GM21423 (cell line): ENCODE data around the gene UQCR10.
"Not testable (repeated sequence)": the region's sequence is repeated elsewhere in the genome, so short reads cannot be mapped to it uniquely, and the experiment has no call there.

ENCODE experiments used
- ATAC-seq: cut with Tn5 transposase; IDR thresholded peaks from one replicate; pipeline ENCODE4 v1.9.1; 2021; ENCODE audit warnings: mild to moderate bottlenecking, moderate library complexity; ENCODE audit not compliant: unreplicated experiment

The UQCR10 gene

GRCh38 chr22:29735416-29735815 lies 31.8 kb upstream of the UQCR10 start:
- no peak for ATAC-seq

GRCh38 chr22:29737251-29738117 lies 29.7 kb upstream of the UQCR10 start:
- ATAC-seq: no peak

- no peak for ATAC-seq
These were observed 28.9 kb upstream of the UQCR10 start for GRCh38 chr22:29738118-29738815.

- ATAC-seq: no peak
These were observed 27.8 kb upstream of the UQCR10 start for GRCh38 chr22:29739346-29739875.

GRCh38 chr22:29740216-29740615 lies 27.0 kb upstream of the UQCR10 start:
- no peak for ATAC-seq

- no peak for ATAC-seq
These were observed 25.2 kb upstream of the UQCR10 start for GRCh38 chr22:29741926-29742325.

GRCh38 chr22:29742326-29742725 lies 24.8 kb upstream of the UQCR10 start:
- ATAC-seq: no peak

- no peak for ATAC-seq
These were observed 22.3 kb upstream of the UQCR10 start for GRCh38 chr22:29744902-29745301.

GRCh38 chr22:29747832-29748231 lies 19.3 kb upstream of the UQCR10 start:
- ATAC-seq: no peak

GRCh38 chr22:29748248-29748893 lies 18.8 kb upstream of the UQCR10 start:
- ATAC-seq: no peak

GRCh38 chr22:29750029-29750428 lies 17.1 kb upstream of the UQCR10 start:
- no peak for ATAC-seq

GRCh38 chr22:29750559-29751538 lies 16.3 kb upstream of the UQCR10 start:
- no peak for ATAC-seq

- ATAC-seq: no peak
These were observed 15.5 kb upstream of the UQCR10 start for GRCh38 chr22:29751669-29752068.

GRCh38 chr22:29753808-29754657 lies 13.1 kb upstream of the UQCR10 start:
- ATAC-seq: no peak

GRCh38 chr22:29754658-29755395 lies 12.3 kb upstream of the UQCR10 start:
- not testable (repeated sequence) for ATAC-seq

- ATAC-seq: no peak
These were observed 11.3 kb upstream of the UQCR10 start for GRCh38 chr22:29755889-29756288.

- ATAC-seq: no peak
These were observed 10.8 kb upstream of the UQCR10 start for GRCh38 chr22:29756341-29756740.

GRCh38 chr22:29757096-29757495 lies 10.1 kb upstream of the UQCR10 start:
- ATAC-seq: no peak
